CD4-positive, alpha-beta T cell treated with Interleukin-2 at 100 ng/mL for 4 hours (primary cell): ENCODE results near the gene JMJD1C.
"Not testable (repeated sequence)": the region's sequence is repeated elsewhere in the genome, so short reads cannot be mapped to it uniquely, and the experiment has no call there.

Experiments used
- DNase-seq: peaks from one replicate; pipeline ENCODE4 v3.0.0-alpha.2; 2020; ENCODE audit warnings: low spot score

Gene JMJD1C

DNA sequence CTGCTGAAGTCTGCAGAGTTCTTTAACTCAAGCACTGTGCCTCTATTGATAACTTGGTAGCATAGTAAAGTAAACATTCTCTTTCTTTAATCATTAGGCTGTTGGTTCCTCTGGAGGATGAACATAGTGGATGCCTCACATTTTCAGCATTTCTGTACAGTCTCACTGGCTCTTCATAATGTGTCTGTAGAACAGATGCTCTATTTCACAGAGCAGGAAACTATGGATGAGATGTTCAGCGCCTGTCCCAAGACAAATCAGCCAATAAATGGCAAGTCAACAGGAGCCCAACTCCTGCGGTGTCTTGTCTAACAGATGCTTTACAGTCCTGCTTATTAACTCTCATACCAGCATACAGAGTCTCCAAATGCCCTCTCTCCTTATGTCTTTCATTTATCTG, 296.2 kb downstream of the JMJD1C start:
- DNase-seq = no peak

DNA sequence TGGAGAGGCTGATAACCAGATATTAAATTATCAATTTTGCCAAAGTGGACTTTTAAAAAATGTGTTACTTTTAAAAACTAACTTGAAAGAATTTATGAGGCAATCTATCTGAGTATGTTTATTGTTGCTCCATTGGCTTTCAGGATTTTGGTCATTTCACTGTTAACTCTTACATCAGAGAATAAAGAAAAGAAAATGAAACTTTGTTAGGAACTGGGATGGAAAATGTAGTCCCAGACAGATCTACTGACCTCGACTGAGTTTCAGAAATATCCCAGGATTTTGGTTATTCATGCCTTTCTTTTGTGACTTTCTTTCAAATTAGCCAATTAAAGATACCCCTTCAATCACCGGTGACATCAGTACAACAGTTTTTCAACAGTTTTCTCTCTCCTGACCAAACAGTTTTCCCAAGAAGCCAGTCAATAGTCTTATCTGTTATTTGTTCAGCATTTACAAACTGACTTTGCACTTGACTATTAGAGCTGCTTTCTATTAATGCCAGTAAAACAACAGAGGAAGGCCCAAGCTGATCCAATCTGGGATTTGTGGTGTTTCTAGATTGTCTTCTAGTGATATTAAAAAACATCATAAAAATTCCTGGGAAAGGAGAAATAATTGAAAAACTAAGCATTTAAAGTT, 296.8 kb downstream of the JMJD1C start:
- DNase-seq = no peak

DNA sequence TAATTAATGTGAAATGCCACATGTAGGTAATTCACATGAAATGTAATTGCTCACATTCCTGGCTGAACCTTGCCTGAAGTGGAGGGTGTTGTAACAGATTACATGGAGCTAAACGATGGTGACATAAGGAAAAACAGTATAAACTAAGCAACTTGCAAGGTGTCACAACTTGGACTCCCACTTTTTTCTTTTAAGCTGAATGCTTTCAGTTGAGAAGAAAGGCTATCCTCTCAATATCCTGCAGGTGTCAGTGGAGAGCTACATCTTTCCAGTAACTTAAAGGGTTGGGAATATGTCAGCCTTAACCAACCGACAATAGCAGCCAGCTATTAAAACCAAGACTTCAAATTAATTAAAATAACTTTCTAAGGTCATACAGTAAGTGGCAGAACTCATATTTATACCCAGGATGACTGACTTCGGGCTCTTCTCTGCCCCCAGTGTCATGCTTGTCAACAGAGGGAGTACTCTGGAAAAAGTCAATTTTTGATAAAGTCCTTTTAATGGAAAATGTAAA, 299.0 kb downstream of the JMJD1C start:
- peak; percentile 61 for DNase-seq

DNA sequence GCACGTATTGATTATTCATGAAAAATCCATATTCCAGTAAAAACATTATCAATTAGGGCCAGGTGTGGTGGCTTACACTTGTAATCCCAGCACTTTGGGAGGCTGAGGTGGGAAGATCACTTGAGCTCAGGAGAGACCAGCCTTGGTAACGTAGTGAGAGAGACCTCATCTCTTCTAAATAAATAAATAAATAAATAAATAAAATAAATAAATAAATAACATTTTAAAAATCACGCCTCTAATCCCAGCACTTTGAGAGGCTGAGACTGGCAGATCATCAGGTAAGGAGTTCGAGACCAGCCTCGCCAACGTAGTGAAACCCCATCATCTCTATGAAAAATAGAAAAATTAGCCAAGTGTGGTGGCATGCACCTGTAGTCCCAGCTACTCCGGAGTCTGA, 300.5 kb downstream of the JMJD1C start:
- DNase-seq = no peak

DNA sequence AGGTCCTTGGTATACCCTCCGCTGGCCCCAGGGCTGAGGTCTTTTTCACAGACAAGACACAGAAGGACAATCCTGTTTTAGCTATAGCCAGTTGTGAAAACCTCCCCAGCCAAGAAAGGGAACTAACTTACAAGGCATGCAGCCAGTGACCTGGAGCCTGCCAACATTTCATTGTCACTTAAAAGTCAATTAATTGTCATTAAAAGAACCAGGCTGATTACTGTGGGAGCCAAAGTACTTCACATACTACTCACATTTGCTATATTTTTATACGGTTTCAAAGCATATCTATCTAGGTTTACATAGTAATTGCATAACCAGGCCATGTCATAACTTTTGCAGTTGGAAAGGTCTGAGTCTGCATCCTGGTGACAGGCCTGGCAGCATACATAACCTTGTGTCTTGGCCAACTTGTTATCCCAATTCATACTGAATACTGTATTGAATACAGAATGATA, 301.6 kb downstream of the JMJD1C start:
- no peak for DNase-seq

DNA sequence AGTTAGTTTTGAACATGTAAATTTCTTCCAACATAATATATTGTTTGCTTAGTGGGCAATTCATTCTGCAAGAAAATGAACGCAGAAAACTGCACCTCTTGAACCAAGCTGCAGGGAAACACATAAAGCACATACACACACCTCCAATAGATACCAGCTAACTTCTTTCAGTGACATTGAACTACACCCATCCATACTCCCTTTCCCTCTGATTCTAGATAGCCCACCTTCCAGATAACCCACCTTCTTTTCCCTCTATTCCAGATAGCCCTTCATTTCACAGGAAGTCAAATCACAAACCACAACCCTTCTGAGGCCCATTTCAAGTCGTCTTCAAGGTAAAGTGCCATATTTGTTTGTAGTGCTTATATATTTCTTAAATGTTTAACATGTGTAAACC, 304.2 kb downstream of the JMJD1C start:
- no peak for DNase-seq

DNA sequence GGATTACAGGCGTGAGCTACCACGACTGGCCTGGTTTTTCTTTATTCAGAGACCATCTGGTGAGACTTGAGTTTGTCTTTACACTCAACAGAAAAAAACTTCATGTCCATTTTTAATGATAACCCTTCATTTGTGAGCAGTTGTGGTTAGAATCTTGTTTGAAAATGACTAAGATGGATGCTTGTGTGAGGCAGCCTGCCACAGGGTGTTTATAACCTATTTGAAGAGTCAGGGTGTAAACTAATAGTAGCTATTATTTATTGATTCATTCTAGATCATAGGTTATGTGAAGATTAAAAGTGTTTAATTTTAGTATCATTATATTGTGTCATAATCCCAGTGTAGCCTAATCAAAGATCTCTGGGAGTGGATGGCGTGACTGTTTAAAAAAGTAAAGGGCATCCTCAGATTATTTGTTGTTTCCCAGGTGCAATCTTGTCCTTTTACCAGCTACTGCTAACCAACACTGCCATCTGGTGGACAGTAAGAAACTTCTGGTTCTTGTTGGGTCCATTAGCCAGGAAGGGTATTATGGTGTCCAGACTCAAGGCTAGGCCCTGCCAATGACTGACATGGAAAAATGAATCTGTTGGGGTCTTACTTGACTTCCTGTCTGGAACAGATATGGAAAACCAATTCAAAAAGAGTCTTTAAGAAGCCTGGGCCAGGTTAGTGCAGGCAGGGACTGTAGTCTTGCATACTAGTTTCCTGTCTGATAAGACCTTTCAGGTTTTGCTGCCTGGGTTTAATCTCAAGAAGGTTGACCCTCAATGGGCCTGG, 307.7 kb downstream of the JMJD1C start:
- DNase-seq = peak; percentile 74

DNA sequence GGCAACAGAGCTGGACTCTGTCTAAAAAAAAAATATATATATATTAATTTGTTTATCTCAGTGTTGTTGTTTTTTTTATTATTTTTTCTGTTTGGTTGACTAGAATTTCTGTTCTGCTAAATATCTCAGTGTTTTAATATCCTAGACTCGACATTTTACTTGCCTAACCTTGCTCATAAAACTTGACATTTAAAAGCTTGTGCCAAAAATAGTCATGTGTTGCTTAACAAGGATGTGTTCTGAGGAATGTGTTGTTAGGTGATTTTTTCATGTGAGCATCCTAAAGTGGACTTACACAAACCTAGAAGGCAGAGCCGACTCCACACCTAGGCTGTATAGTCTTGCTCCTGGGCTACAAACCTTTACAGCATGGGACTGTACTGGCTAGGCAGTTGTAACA, 309.5 kb downstream of the JMJD1C start:
- DNase-seq = no peak

DNA sequence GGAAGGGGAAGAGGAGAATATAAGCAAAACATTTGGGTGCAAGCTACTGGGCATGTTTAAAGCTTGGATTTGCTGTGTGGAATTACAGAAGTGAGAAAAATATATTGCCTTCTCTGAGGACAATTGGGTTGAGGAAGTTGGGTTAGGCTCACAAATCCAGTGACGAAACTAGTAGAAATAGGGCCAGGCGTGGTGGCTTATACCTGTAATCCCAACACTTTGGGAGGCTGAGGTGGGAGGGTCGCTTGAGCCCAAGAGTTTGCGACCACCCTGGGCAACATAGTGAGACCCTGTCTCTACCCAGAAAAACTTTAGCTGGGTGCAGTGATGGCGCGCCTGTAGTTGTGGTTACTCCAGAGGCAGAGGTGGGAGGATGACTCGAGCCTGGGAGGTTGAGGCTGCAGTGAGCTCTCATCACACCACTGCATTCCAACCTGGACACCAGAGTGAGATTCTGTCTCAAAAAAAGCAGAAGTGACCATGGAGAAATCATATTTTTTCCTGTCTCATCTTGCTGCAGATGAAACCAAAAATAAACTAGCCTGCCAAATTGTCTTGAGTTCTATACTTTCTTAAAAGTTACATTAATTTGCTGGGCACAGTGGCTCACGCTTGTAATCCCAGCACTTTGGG, 310.3 kb downstream of the JMJD1C start:
- no peak for DNase-seq

DNA sequence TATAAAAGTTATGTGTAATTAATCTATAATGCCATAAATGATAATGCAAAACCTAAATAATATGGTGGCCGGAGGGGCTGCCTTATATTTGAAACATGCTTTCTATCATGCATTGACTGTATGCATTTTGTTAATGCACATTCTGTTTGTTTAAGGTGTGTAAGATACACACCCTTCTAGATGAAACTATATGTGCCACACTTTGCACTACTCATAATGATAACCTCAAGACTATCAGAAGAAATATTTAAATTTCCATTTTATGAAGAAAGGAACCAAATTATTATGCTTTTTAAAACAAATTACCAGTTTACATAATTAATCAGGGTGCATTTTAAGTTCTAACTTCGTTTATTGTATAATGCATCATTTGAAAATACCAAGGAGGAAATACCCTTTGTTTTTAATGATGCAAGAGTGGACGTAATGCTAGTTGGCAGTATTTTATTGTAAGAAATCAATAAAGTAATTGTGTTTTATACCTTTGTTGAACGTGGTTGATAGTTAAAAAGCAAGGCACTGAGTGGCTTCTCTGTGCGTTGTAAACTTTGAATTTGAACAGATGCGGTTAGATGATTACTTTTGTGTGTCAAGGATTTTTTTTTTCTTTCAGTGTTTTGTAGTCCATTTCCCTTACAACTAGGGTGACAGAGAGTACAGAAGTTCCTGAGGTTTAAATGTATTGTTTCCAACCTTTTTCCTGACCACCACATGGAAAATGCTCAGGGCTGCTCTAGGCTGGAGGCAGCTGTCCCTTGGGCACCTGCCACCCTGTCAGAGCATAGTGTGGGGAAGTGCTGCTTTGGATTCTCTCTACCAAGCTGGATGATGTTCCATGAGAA, 311.0 kb downstream of the JMJD1C start:
- DNase-seq = no peak

DNA sequence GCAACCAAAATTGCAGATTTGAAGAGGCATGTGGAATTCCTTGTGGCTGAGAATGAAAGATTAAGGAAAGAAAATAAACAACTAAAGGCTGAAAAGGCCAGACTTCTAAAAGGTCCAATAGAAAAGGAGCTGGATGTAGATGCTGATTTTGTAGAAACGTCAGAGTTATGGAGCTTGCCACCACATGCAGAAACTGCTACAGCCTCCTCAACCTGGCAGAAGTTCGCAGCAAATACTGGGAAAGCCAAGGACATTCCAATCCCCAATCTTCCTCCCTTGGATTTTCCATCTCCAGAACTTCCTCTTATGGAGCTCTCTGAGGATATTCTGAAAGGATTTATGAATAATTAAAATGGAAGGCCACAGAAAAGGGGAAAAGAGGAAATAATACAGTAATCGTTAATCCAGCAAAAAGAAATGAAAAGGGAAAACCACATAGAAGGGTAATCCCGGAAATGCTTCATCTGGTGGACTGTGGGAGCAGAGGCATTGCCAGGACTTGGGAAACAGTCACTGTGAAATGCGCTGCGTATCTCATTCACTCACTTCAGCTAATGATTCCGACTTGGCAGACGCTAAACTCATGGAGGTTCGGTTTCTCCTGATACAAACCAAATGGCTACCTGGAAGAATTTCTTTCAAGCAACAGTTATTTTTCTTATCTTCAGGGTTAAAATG, 311.8 kb downstream of the JMJD1C start:
- DNase-seq = not testable (repeated sequence)

DNA sequence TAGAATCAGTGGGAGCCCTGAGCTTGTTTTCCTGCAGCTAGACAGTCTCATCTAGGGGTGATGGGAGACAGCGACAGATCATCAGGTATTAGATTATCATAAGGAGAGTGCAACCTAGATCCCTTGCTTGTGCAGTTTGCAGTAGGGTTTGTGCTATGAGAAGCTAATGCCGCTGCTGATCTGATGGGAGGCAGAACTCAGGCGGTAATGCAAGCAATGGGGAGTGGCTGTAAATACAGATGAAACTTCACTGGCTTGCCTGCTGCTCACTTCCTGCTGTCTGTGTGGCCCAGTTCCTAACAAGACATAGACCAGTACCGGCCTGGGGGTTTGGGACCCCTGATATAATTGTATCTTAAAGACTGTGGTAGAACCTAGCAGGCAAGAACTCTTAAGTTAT, 315.0 kb downstream of the JMJD1C start:
- DNase-seq = no peak

DNA sequence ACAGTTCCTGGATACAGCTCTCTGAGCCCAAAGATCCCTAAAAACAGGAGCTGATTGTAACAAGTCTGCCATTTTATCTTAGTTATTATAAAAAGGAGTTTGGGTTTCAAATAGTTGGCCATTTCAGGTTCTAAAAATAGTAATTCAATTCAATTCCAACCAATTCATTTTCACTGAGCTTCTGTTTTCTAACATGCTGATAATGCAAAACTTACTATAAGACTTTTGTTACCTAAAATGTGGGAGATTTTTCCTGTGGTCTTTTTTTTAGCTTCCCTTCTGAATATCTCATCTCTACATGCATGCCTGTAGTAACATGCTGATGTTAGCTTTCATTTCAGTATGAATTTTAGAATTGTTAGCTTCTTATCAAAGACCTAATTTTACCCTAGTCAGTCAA, 319.3 kb downstream of the JMJD1C start:
- no peak for DNase-seq

DNA sequence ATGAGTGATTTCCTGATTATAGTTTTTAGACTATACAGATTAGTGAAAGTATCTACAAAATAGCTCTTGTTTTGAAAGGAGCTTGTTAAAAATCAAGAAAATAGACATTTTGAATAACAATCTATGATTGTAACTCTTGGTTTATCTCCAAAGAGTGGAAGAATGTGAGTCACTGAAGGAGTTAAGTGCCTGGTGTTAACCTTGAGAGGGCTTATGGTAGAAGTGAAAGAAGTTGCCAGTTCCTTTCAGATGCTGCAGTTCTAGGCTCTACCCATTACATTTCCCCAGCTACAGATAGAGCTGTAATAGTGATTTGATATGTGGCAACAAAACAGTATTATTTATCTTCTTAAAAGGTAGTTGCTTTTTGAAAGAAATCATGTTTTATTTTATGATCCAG, 320.0 kb downstream of the JMJD1C start:
- DNase-seq = no peak

DNA sequence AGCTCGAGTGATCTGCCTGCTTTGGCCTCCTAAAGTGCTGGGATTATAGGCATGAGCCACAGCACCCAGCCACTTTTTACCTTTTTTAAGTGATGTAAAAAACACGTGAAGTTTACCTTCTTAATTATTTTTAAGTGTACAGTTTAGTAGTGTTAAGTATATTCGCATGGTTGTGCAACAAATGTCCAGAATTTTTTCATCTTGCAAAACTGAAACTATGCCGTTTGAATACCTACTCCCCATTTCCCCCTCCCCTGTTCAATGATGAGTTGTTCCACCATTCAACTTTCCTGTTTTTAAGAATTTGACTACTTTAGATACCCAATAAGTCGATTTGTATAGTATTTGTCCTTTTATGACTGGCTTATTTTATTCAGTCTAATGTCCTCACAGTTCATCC, 321.8 kb downstream of the JMJD1C start:
- DNase-seq = no peak

DNA sequence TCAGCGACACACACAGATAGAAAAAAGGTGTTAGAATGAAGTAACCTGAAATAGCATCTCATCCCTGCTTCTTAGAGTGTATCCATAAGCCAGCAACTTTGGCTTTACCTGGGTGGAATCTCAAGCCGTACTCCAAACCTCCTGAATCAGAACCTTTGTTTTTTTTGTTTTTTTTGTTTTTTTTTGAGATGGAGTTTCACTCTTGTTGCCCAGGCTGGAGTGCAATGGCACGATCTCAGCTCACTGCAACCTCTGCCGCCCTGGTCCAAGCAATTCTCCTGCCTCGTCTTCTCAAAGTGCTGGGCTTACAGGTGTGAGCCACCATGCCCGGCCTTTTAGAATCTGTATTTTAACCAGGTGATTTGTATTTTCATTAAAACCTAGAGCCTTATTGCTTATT, 323.6 kb downstream of the JMJD1C start:
- DNase-seq = no peak

DNA sequence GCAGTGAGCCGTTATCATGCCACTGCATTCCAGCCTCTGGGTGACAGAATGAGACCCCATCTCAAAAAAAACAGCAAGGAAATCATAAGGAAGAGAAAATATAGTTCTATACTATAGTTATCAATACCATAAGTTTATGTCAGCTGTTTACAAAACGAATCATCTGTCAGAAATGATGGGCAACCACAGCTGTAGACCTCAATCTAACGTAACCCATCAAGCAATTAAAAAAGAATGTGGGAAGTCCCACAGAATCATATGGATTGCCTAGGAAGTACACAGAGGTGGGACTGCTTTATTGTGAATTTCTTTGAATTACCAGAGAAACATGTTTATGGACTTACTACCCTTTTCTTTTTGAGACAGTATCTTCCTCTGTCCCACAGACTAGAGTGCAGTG, 325.7 kb downstream of the JMJD1C start:
- DNase-seq = no peak

DNA sequence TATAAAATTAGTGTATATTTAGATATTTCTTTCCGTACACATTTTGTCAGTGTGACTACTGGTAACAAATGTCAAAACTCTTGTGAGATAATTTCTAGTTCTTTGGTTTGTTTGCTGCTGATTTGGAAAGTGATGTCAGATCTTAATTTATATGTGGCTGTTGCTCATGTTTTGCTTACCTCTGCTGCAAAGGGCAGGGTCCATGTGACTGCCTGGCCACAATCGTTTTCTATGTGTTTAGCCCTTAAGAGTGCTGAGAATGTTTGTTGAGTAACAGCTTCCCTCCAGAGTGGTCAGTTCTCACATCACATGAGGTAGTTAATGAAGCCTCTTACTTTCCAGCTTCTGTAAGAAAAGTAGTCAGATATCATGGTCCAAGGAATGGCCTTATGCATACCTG, 328.5 kb downstream of the JMJD1C start:
- DNase-seq = no peak

DNA sequence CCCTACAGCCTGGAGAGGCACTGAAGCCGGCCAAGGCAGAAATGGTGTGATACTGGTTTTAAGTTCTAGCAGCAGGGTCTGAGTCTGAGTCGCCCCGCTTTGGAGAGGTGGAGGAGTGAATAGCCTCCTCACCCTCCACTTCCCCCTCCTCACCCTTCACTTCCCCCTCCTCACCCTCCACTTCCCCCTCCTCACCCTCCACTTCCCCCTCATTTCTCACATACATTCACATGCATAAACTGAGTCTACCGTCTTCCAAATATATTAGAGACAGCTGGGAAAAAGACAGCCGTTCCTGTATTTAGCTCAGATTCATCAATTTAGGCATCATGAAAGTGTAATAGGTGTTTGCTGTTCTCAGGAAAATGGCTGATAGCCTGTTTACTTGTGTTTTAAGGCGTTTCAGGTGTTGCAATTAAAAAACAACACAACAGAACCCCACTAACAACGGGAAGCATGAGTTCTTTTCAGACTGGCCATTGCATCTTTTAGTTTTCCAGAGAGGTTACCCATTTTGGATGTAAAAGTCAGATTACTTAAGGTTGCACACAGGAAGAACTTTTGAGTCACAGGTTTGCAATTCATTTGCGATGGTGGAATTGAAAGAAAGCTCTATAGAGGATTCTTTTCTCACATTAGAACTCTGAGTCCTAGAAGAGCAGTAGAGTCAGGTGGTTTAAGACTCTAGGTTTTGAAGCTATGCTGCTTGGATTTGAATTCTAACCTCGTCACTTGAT, 331.8 kb downstream of the JMJD1C start:
- DNase-seq = peak; percentile 2

DNA sequence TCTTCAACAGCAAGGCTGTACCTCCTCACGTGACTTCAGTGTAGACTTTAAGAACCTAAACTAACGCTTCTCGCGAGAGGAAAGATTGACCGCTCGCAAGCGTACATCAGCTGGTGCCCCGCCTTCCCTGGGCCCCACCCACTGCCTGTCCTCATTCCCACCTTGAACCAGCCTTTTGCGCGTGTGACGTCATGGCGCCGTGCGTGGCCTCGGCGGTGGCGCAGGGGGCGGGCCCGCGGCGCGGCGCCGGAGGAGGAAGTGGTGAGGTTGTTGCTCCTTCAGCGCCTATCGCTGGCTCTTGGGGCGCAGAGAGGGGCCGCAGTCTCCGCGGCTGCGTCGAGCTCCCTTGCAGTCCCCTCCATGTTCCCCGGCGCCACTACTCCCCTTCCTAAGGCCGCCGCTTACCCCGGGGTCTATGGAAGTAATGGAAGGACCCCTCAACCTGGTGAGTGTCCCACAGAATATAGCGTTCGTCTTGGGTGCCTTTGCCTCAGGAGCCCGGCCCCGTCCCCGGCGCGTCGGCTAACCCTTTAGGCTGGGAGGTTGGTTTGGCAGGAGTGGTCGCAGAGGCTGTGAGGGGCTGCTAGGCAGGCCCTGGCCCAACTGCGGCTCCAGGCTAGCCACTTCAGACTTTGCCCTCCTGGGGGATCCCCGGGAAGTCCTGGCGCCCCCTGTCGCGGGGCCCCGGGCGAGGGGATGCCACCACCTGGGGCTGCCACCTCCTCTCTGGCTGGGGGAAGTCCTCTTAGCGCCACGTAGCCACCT, 332.5 kb downstream of the JMJD1C start, which contains the start of gene NRBF2:
TSS of gene NRBF2 (plus strand) at position 273 of the 765 bp plus-strand sequence. CDS start at position 416, 143 bp downstream.
- DNase-seq = peak; percentile 96
